Measurements from ENCODE around the gene C2CD2.

C2CD2 gene

GRCh38 chr21:41864311-41865001 lies 89.4 kb downstream of the C2CD2 start:
- no peak overlapping the region for H3K4me3 ChIP-seq (ENCODE audit: control insufficient read depth, low read depth, low read length)
- TF ChIP-seq CTCF (IDR thresholded peaks at IDR 0.05; ENCODE audit: control insufficient read depth, insufficient read depth, low read depth, low read length, missing control alignments), result no peak
- no peak for DNase-seq (ENCODE audit: low read depth)

- no peak overlapping the region for H3K4me3 ChIP-seq (ENCODE audit: control insufficient read depth, low read depth, low read length)
- TF ChIP-seq CTCF (IDR thresholded peaks at IDR 0.05; ENCODE audit: control insufficient read depth, insufficient read depth, low read depth, low read length, missing control alignments), result no peak
- no peak for DNase-seq (ENCODE audit: low read depth)
Measured at GRCh38 chr21:41863439-41863740, 90.4 kb downstream of the C2CD2 start.

GRCh38 chr21:41861987-41862386 lies 91.8 kb downstream of the C2CD2 start:
- no peak overlapping the region for H3K4me3 ChIP-seq (ENCODE audit: control insufficient read depth, low read depth, low read length)
- DNase-seq (ENCODE audit: low read depth), result no peak
- TF ChIP-seq CTCF (IDR thresholded peaks at IDR 0.05; ENCODE audit: control insufficient read depth, insufficient read depth, low read depth, low read length, missing control alignments), result no peak

GRCh38 chr21:41861255-41861654 lies 92.6 kb downstream of the C2CD2 start:
- TF ChIP-seq CTCF (IDR thresholded peaks at IDR 0.05; ENCODE audit: control insufficient read depth, insufficient read depth, low read depth, low read length, missing control alignments), result no peak
- no peak for DNase-seq (ENCODE audit: low read depth)
- no peak overlapping the region for H3K4me3 ChIP-seq (ENCODE audit: control insufficient read depth, low read depth, low read length)

GRCh38 chr21:41859297-41859980 lies 94.4 kb downstream of the C2CD2 start:
- no peak for DNase-seq (ENCODE audit: low read depth)
- TF ChIP-seq CTCF (IDR thresholded peaks at IDR 0.05; ENCODE audit: control insufficient read depth, insufficient read depth, low read depth, low read length, missing control alignments), result no peak
- H3K4me3 ChIP-seq (ENCODE audit: control insufficient read depth, low read depth, low read length), result no peak overlapping the region

GRCh38 chr21:41858466-41859296 lies 95.1 kb downstream of the C2CD2 start:
- TF ChIP-seq CTCF (IDR thresholded peaks at IDR 0.05; ENCODE audit: control insufficient read depth, insufficient read depth, low read depth, low read length, missing control alignments), result no peak
- no peak overlapping the region for H3K4me3 ChIP-seq (ENCODE audit: control insufficient read depth, low read depth, low read length)
- DNase-seq (ENCODE audit: low read depth), result no peak

Data from AG09309 (cell line).